HG03103 (cell line): ENCODE data around the gene MUC5B.
"Not testable (repeated sequence)": the region's sequence is repeated elsewhere in the genome, so short reads cannot be mapped to it uniquely, and the experiment has no call there.

Experiments
- ATAC-seq: cut with Tn5 transposase; IDR thresholded peaks from one replicate; pipeline ENCODE4 v1.9.1; 2021; ENCODE audit warnings: low read depth; ENCODE audit not compliant: unreplicated experiment

Gene MUC5B

GRCh38 chr11:1188451-1189130, 34.3 kb upstream of the MUC5B start:
- ATAC-seq, result not testable (repeated sequence)

- not testable (repeated sequence) for ATAC-seq
Observed at GRCh38 chr11:1189816-1190215, 33.0 kb upstream of the MUC5B start.

GRCh38 chr11:1191786-1192470, 30.9 kb upstream of the MUC5B start:
- ATAC-seq, result not testable (repeated sequence)

GRCh38 chr11:1192741-1193325, 30.0 kb upstream of the MUC5B start:
- ATAC-seq, result no peak

GRCh38 chr11:1193326-1194230, 29.3 kb upstream of the MUC5B start:
- no peak for ATAC-seq

GRCh38 chr11:1194231-1194976, 28.5 kb upstream of the MUC5B start:
- ATAC-seq, result no peak

- no peak for ATAC-seq
Observed at GRCh38 chr11:1194977-1195681, 27.7 kb upstream of the MUC5B start.

GRCh38 chr11:1195682-1196515, 27.0 kb upstream of the MUC5B start:
- no peak for ATAC-seq

GRCh38 chr11:1196516-1197391, 26.1 kb upstream of the MUC5B start:
- no peak for ATAC-seq

- ATAC-seq, result no peak
Observed at GRCh38 chr11:1197431-1197885, 25.4 kb upstream of the MUC5B start.

- ATAC-seq, result no peak
Observed at GRCh38 chr11:1197886-1198560, 24.8 kb upstream of the MUC5B start.

GRCh38 chr11:1198561-1199240, 24.2 kb upstream of the MUC5B start:
- no peak for ATAC-seq

GRCh38 chr11:1199241-1199750, 23.6 kb upstream of the MUC5B start:
- no peak for ATAC-seq

- no peak for ATAC-seq
Observed at GRCh38 chr11:1199751-1200610, 22.9 kb upstream of the MUC5B start.

GRCh38 chr11:1200611-1201191, 22.2 kb upstream of the MUC5B start:
- no peak for ATAC-seq
